Ishikawa (cell line): ENCODE results near the gene ZIM2.

Experiments
- EP300 ChIP-seq: IDR thresholded peaks from 2 replicates; pipeline ENCODE4 v1.6.1; 2012; ENCODE audit warnings: borderline replicate concordance
- MAX ChIP-seq: IDR thresholded peaks from 2 replicates; pipeline ENCODE4 v1.6.1; 2012
- TAF1 ChIP-seq: IDR thresholded peaks from 2 replicates; pipeline ENCODE4 v1.6.1; 2012; ENCODE audit warnings: low read depth, mild to moderate bottlenecking
- TCF12 ChIP-seq: IDR thresholded peaks from 2 replicates; pipeline ENCODE4 v1.6.1; 2012; ENCODE audit warnings: low read depth
- ZBTB7A ChIP-seq: IDR thresholded peaks from 2 replicates; pipeline ENCODE4 v1.6.1; 2012; ENCODE audit warnings: low read depth

- TF ChIP-seq TAF1 = no peak
- no peak for TF ChIP-seq TCF12
- no peak for TF ChIP-seq MAX
- TF ChIP-seq ZBTB7A = no peak
- no peak for TF ChIP-seq EP300
Observed at GRCh38 chr19:56811480-56811879, 29.0 kb downstream of the ZIM2 start.
